Right kidney (tissue), 9 donors: ENCODE measurements around the gene WDR7.

ENCODE experiments used
- DNase-seq: peaks from one replicate; pipeline ENCODE4 v3.0.0-alpha.2; 2016
- long read RNA-seq, 8 donors: transcript quantifications; one replicate each; lab custom pipeline, GENCODE V29; 2026

Gene WDR7
- long read RNA-seq, donor 1: 0 reads
- long read RNA-seq, donor 2: 0 reads
- long read RNA-seq, donor 3: 0 reads
- long read RNA-seq, donor 4, partial matches to known transcripts: 8 of 8 reads
- long read RNA-seq, donor 4, other reads (novel, unspliced or antisense): 0 of 8 reads
- long read RNA-seq, donor 5: 0 reads
- long read RNA-seq, donor 6: 0 reads
- long read RNA-seq, donor 7: 0 reads
- long read RNA-seq, donor 8, full-length matches to known transcripts: 1 of 1 reads
- long read RNA-seq, donor 8, partial matches to known transcripts: 0 of 1 reads
- long read RNA-seq, donor 8, other reads (novel, unspliced or antisense): 0 of 1 reads

DNA sequence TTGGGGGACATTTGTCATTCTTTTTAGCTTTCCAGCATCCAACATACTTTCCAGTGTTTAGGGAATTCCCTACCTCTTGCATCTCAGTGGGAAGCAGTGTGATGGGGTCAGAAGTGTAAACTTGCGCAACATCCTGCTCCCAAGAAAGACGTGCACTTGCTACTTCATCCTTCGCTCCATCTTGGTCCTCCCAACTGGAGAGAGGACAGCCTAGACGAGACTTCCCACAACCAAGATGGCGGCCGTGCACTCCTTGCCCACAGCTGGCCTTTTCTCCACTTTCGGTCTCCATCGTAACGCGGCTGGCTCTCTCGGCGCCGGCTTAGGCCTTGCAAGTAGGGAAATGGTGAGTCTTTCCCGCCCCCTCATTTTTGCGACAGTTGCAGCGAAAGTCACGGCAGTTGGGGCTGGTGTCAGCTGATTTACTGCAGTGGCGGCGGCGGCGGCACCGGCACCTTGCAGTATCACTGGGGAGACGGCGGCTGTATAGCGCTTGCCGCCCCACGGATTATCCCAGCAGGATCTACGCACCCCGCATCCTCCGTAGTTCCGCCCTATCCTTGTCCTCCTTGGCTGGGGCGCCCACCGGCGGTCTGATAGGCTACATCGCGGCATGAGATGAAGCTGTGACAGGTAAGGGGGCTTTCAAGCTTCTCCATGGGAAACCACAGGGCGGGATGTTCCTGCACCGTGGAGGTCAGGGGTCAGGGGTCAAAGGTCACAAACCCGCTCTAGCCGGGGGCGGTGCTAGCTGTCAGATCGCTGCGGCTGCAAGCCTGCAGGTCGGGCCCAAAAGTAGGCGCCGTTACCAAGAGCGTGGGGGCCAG is at the start of gene WDR7:
Gene WDR7 (plus strand): TSS at position 416 of the 827 bp plus-strand sequence. CDS start 21,157 bp downstream, outside the sequence.
- DNase-seq: peak; percentile 88

DNA sequence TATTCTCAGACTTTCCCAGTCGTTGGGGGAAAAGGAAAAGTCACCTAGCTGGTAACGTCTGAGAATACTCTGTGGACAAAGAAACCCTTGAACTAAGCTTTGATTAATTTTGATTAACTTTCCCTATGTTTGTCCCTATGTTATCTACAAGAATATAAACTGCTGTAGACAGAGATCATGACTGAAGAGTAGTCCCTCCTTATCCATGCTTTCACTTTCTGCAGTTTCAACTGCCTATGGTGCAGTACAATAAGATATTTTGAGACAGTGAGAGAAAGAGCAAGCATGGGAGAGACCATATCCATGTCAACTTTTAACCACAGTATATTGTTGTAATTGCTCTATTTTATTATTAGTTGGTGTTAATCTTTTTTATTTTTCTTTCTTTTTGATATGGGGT is 44.5 kb upstream of the WDR7 start:
- no peak for DNase-seq

DNA sequence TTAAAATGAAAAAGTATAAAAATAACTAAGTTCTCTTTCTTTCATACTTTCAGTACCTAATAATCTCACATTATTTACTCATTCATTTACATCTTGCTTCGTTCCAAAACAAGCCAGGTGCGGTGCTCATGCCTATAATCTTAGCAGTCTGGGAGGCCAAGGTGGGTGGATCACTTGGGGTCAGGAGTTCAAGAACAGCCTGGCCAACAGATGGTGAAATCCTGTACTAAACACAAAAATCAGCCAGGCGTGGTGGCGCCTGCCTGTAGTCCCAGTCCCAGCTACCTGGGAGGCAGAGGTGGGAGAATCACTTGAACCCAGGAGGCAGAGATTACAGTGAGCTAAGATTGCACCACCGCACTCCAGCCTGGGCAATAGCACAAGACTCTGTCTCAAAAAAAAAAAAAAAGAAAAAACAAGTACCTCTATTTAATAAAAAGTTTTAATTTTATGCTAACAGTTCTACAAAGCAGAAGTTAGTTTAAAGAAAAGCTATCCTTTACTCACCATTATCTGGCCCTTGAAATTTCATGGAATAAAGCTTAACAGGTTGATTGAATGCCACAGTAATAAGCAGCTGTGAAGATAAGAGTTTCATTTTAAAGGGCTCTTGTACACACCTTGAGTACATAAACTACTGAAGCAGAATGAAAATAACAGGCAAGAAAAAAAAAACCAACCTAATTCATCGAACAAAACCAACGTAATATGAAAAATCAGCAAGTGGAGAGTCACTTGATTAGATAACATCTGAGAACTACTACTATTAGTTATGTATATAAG is 35.2 kb upstream of the WDR7 start:
- DNase-seq: no peak

DNA sequence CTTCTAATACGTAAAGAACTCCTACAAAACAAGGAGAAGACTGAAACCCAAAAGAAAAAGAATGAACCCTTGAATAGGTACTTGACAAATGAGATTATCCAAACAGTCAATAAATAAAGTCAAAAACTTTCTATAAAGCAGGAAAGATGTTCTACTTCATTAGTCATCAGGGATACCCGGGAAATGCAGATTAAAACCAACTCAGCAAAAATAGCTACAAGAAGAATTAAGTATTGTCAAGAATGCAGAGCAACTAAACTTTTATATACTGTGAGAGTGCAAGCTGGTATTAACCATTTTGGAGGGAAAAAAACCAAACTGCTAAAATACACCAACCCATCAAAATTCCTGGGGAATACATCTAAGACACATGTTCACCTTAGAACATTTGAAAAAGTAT is 23.2 kb upstream of the WDR7 start:
- no peak for DNase-seq

DNA sequence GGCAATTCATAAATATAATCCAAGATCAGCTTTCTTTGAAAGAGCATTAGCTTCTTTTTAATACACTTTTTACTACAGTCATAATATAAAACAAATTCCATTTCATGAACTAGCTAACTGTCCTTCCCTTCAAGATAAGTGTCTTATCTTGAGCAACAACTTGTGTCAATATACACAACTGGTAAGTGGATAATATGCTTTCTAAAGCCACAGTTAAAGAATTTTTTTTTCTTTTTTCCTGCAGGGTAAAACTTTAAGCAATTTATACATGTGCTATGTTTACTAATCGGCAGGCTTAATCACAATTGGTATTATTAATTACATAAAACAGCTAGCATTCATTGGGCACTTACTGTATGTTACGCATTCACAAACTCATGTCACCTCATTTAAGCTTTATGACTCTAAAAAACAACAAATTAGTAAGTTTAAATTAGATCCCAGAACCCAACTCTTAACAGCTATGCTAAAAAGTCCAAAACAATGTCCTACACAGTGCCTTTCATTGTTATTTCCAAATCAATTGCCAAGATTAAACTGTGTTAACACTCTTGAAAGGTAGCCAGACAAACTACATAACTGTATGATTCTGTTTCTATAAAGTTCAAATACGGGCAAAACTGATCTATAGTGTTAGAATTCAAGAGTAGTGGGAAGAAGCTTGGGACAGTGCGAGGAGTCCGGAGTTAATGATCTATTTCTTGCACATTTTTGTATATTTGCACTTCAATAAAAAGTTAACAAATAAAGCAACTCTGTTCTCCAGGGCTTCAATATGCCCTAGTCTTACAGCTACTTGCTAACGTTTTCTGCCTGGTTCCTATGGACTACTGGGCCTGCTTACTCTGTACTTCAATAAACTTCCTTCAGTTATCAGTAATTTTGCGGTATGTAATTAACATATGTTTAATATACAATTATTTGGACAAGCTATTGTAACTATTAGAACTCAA is 18.8 kb upstream of the WDR7 start:
- no peak for DNase-seq

DNA sequence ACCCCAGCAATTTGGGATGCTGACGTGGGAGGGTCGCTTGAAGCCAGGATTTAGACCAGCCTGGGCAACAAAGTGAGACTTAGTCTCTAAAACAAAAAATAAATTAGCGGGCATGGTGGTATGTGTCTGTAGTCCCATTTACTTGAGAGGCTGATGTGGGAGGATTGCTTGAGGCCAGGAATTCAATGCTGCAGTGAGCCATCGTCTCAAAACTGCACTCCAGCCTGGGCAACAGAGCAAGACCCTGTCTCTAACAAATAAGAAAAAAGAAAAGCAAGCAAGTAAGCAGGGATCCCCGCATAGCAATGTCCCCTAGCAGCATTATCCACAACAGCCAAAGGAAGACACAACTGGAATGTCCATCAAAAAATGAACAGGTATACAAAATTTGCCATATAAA is 16.2 kb upstream of the WDR7 start:
- no peak for DNase-seq

DNA sequence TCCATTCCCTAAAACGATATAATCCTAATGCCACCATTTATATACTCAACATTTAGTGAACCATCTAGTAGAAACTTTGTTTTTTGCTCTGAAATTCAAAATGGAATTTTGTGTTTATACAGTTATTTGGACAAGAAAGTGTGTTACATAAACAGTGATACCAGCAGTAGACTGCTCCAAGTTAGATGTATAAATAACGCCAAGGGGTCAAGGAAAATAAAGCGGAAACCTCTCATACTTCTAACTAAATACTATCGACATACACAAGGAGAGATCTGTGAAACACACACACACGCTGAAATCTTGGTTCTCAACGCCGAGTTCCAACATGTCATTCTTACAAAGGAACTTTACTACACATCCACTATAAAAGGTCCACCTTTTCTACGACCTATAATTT is 14.0 kb upstream of the WDR7 start:
- no peak for DNase-seq

DNA sequence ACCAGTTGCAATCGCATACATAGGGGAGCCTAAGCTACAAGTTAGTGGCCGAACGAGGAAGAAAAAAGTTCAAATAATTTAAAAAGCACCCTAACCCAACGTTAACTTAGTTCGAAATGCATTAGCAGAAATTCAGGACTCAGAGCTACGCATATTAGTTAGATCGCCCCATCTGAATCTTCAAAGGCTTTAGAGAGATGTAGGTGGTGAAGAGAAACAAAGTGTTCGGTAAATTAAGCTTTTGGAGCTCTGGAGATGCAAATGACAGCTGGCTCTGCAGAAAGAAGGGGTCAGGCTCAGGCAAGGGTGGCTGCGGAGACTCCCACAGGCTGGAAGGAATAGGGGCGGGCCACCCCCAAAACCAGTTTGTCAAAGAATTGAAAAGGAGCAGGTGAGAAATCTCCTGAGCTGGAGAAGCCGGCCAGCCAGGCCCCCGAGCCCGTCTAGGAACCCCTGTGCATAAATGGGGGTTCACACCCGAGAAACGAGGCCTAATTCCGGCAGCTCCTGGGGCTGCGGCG is 13.4 kb upstream of the WDR7 start:
- no peak for DNase-seq

DNA sequence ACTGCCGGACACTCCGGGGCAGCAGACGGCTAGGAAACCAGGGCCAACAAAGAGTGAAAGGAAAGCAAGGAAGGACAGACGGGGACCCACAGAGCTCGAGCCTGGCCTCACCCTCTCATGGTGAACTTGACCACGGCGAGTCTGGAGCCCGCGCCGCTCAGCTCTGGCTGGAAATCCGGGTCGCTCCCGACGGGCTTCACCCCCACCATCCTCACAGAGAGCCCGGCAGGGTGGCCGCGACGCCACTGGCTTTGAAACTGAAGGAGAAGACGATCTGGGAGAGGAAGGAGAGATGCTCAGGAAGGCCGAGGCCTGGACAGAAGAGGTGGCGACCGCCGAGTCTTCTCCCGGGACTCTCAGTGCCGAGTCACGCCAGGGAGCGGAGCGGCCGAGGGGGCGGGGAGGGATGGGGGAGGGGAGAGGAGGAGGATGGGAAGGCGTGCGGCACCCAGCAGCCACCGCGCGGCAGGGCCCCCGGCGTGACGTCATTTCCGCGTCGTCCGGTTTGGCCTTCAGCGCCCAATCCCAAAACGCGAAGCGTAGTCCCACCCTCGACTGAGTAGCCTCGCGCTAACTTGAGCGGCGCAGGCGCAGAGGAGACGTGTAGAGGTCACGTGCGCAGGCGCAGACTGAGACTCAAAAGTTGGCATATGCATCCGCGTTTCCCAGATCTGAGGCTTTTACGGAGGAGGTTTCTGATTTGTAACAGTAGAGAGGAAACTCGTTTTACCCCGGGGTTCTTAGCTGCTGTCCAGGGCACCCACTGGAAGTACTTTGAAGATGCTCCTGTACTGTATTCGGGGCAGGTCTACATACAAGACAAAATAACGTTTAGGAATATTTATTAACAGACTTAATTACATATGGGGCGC is 12.7 kb upstream of the WDR7 start, which contains the start of gene TXNL1:
Gene TXNL1 (minus strand): TSS at position 361 of the 872 bp plus-strand sequence. CDS start 152 bp downstream, at position 209.
- peak; percentile 92 for DNase-seq

DNA sequence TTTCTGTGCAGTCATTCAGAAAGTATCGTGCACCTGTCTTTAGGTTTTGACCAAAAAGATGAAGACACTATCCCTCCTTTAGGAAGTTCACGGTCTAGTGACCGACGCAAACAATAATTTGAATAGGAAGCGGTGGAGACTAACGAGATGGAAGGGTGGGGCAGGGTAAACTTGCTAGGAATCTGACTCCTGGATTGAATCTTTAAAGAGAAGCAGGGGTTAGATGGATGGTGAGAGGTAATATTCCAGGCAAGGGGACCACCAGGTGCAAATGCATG is 12.1 kb upstream of the WDR7 start:
- DNase-seq: no peak

DNA sequence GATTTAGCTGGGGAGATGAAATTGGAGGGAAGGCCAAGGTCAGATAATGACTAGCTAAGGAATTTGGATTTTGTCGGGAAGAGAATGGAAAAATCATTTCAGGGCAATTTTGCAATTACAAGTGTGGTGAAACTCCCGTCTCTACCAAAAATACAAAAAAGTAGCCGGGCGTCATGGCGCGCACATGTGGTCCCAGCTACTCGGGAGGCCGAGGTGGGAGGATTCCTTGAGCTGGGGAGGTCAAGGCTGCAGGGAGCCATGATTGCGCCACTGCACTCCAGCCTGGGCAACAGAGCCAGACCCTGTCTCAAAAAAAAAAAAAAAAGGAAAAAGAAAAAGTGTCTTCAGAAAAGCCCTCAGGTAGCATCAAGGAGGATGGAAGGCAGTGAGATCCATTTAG is 11.6 kb upstream of the WDR7 start:
- no peak for DNase-seq

DNA sequence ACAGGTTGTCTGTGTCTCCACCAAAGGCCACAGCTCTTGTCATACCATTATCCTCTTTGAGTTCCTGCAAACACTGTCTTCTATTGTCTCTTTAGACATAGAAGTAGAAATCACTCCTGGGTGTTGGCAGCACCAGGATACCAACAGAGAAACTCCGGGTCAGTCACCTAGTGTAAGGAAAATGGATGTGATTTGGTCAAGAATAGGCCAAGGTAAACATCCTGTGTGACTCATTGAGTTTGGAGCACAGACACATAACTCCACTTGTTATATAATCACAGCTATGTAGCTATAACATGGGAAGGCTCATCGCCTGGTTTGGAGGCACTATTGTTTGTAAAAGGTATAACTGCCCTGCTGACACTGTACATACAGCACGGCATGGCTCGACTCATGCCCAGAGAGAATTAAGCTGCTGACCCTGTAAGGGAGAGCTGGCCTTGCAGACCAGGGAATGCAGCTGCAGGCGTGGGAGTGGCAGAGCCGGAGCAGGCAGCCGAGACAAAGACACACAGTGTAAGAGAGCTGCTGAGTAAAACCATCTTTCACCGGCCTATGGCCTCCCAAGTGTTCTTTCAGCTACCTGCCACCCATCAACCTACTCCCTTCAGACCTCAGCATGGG is 9.3 kb upstream of the WDR7 start:
- no peak for DNase-seq

DNA sequence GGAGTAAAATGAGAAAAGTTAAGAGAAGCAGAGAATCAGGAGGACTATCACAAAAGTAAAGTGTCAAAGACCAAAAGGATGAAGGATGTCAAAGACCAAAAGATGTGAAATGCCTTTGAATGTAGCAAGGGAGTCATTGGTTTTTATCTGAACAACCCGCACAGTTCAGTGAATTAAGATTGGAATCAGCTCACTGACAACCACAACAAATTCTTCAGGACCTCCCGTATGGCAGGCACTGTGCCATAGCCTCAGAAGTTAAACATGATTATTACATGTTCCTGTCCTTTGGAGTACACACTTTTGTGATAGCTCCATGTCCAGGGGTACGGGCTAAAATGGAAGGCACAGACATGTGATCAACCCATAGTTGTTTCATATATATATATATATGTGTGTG is 7.8 kb upstream of the WDR7 start:
- no peak for DNase-seq

DNA sequence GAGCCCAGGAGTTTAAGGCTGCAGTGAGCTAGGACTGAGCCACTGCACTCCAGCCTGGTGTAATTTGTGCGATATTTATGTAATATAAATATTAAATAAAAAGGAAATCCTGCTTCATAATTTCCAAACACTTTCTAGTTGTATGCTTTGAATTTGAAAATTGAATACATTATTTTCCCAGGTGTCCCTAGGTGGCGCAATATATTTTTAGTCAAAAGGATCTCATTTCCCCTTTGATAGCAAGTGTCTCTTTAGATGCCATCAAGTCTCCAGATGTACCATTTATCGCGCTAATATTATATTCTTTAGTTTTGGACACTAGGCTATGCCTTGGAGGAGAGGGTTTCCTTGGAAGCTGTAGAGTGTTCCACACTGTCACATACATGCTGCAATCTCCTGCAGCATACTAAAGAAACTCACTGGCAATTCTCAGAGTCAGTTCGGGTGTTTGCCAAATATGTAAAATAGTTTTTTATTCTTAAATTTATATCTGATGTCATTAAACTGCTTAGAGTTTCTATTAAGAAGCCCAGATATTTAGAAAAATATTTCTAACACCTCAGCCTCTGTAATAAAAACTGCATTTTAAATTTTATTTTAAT is 5.6 kb upstream of the WDR7 start:
- DNase-seq: no peak

DNA sequence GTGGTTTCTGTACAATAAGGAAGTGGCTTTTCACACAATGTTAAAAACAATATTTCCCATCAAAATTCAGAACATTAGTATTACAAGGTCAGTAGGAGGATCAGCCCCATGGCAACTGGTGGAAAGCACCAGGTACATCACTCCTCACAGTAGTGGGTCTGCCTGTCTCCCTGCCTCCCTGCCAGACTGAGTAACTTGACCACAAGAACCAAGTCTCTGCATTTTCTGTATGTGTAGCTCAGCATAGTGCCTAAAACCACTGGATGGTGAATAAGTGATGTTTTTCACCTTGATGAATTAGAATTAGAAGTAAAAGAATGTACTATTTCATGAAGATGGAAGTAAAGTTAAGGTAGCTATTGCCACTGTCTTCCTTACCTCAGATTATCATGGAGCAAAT is 4.1 kb upstream of the WDR7 start:
- no peak for DNase-seq

DNA sequence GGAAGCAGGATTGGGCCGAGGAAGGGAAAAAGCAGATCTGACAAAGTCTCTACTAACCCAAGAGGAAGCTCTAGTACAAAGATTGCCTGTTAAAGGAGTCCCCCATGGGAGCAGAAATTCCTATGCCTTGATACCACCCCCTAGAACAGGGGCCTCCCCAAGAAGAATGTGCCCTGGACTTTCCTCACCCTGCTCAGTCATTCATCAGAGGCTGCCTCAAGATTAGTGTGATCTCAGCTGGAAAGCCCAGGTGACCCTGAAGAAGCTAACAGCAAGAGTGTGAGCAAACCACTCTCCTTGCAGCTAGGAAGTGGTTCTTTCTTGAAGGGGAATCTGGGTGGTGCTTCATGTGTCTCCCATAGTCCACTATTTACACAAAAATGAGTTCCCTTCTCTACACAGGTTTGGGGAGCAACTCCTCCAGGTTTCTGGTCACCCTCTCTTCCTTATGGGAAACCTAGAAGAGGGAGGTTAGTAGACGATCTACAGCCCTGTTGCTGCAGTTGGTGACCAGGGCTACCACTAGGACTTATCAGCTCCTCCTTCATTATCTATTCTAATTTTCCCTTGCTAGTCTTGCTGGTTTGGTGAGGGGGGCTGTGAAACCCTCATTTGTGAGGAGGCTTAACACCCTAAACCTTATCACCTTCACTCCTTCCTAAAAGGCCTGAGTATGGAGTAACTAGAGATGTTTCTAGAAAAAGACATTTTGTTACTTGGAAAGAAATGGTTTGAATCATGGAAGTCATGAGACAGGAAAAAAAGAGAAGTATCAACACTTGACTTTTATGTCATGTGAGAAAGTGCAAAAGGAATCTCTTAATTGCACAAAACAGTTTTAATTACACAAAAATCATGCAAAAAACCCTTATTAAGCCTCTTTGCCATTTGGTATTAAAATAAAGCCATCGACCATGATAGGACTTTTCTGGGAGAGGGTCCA is 2.9 kb upstream of the WDR7 start:
- no peak for DNase-seq

DNA sequence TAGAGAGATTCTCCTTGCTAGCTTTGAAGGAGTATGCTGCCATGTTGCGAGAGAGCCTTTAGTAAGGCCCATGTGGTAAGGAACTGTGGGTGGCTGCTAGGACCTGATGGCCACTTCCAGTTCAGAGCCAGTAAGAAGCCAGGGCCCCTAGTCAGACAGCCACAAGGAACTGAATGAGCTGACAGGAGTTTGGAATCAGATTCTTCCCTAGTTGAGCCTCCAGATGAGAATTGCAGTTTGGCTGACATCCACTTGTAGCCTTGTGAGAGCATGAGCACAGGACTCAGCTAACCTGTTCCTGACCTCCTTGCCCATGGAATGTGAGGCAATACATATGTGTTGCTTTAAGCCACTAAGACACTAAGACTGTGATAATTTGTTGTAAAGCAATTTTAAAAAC is 1.2 kb upstream of the WDR7 start:
- no peak for DNase-seq

DNA sequence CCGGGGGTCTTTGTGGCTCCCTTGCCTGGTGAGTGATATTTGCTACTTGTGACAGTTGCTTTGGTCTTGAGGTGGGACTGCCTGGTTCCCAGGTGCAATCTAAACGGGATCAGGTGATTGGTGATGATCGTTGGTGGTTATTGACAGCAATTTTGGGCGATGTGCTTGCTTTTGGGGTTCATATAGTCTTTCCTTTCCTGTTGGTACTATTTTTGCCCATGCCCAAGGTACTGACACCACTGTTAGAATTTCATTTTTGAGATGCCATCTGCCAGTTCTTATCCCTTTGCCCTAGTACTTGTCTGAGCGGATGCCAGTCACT is 573 bp downstream of the WDR7 start:
- no peak for DNase-seq

DNA sequence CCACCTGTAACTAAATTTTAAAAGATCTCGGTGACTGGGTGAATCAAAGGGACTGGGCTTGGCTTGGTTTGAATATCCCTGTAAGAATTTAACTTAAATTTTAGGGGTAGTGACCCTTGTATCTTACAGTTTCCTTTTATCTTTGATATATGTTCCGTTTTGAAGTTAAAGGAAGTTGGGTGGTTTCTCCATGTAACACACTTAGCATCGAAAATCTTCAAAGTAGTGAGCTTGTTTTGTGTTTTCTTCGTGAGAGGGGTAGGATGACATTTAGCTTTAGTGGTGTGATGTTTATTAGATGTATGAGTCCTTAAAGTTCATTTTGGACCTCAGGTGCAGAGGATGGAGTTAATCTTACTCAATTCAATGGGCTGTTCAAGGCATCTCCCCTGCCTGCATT is 1.6 kb downstream of the WDR7 start:
- DNase-seq: no peak
